ENCODE measurements around the gene OXCT1. TPM values are rescaled to one million over a fixed set of nuclear protein-coding genes. Genes with fewer than 3 reads are reported as not detected.

The OXCT1 gene
- total and polyA plus RNA-seq, 2 of the 8 experiments (the other 6 are each of a cell fraction or from before 2014, with no cell fraction given), result 10.1 to 28.2 TPM

GRCh38 chr5:41842777-41843176, 27.4 kb downstream of the OXCT1 start:
- Histone ChIP-seq H3K4me2 (ENCODE audit: insufficient read depth in 1 of 2, low read depth in 2 of 2, low read length in 2 of 2) (no peak overlapping the region), H2BK5ac (ENCODE audit: low read depth, low read length) (no peak overlapping the region), H3K9ac (replicated peaks in 1 of 4; ENCODE audit: extremely low read depth in 1 of 4, low read depth in 3 of 4, low read length in 3 of 4) (no peak overlapping the region), H3K9me3 (ENCODE audit: insufficient read depth in 2 of 2, low read depth in 1 of 2, low read length in 1 of 2) (no peaks in the 10 kb centered on the region), H3K27me3 (replicated peaks in 1 of 4; ENCODE audit: control insufficient read depth in 3 of 4, extremely low read depth in 1 of 4, insufficient read depth in 3 of 4, low read length in 3 of 4) (no peaks in the 10 kb centered on the region), H4K5ac (ENCODE audit: insufficient read length, low read depth, low read length) (no peak overlapping the region), H3K27ac (ENCODE audit: low read depth, low read length) (no peak overlapping the region), H3K23ac (ENCODE audit: insufficient read length) (no peak overlapping the region), H3K23me2 (ENCODE audit: low read depth, low read length) (no peaks in the 10 kb centered on the region), H3K4me3 (ENCODE audit: extremely low read depth in 1 of 4, insufficient read depth in 2 of 4, low read depth in 3 of 4, low read length in 4 of 4) (no peak overlapping the region), H2BK20ac (ENCODE audit: low read length) (no peak overlapping the region), H4K20me1 (replicated peaks in 1 of 2; ENCODE audit: control insufficient read depth in 1 of 2, insufficient read depth in 2 of 2, low read length in 2 of 2) (no peaks in the 10 kb centered on the region), H3K79me2 (ENCODE audit: control insufficient read depth in 1 of 2, insufficient read depth in 2 of 2, low read length in 2 of 2) (no peaks in the 10 kb centered on the region), H3K36me3 (ENCODE audit: control insufficient read depth in 2 of 4, insufficient read depth in 4 of 4, low read length in 3 of 4) (peaks cover 0 to 5% (median 0%) of the 10 kb centered on the region in 4 experiments; a peak in 2 of 8 replicates), H2BK120ac (replicated peaks; ENCODE audit: low read depth, low read length) (no peak overlapping the region), H3K79me1 (ENCODE audit: low read depth, low read length) (no peaks in the 10 kb centered on the region), H3K18ac (ENCODE audit: extremely low read depth, low read length) (no peak overlapping the region), H2AK5ac (ENCODE audit: low read depth, low read length) (no peak overlapping the region), H3K4me1 (replicated peaks in 1 of 4; ENCODE audit: control insufficient read depth in 3 of 4, insufficient read depth in 4 of 4, low read length in 3 of 4) (no peaks in the 10 kb centered on the region), H2BK15ac (ENCODE audit: low read length) (no peak overlapping the region), H4K8ac (ENCODE audit: extremely low read depth, insufficient read depth, low read length) (no peak overlapping the region), H3K4ac (replicated peaks; ENCODE audit: insufficient read length, low read depth, low read length) (no peak overlapping the region), H3K14ac (ENCODE audit: insufficient read length) (no peak overlapping the region), H2AFZ (ENCODE audit: low read length) (no peak overlapping the region), H3K56ac (replicated peaks; ENCODE audit: insufficient read length, low read depth, low read length) (no peak overlapping the region), H4K91ac (replicated peaks; ENCODE audit: insufficient read length, low read length) (no peak overlapping the region), H2BK12ac (ENCODE audit: low read depth, low read length) (no peak overlapping the region)
- TF ChIP-seq CBX5 (IDR thresholded peaks at IDR 0.05; ENCODE audit: low read depth, low read length), result no peak
- TF ChIP-seq CBX8 (IDR thresholded peaks at IDR 0.05; ENCODE audit: borderline replicate concordance, low read depth, low read length), result no peak
- no peak for TF ChIP-seq FOSL1 (IDR thresholded peaks at IDR 0.05; ENCODE audit: insufficient read depth, low read depth, low read length)
- no peak for TF ChIP-seq SRF (IDR thresholded peaks at IDR 0.05; ENCODE audit: low read depth, low read length)
- TF ChIP-seq SIRT6 (IDR thresholded peaks at IDR 0.05; ENCODE audit: low read length), result no peak
- no peak for TF ChIP-seq JUND (IDR thresholded peaks at IDR 0.05; ENCODE audit: low read length)
- no peak for TF ChIP-seq TAF7 (optimal IDR thresholded peaks at IDR 0.05; ENCODE audit: borderline replicate concordance, low read depth, low read length)
- no peak for TF ChIP-seq ATF3 (IDR thresholded peaks at IDR 0.05; ENCODE audit: insufficient read depth, low read depth, low read length)
- no peak for TF ChIP-seq TBP (IDR thresholded peaks at IDR 0.05; ENCODE audit: low read depth, low read length)
- TF ChIP-seq PHF8 (conservative IDR thresholded peaks at IDR 0.05; ENCODE audit: low read depth, low read length), result no peak
- no peak for TF ChIP-seq EZH2 (IDR thresholded peaks at IDR 0.05; ENCODE audit: low read depth, low read length, severe bottlenecking)
- no peak for TF ChIP-seq GTF2F1 (IDR thresholded peaks at IDR 0.05; ENCODE audit: borderline replicate concordance, low read depth, low read length)
- TF ChIP-seq CTBP2 (IDR thresholded peaks at IDR 0.05; ENCODE audit: borderline replicate concordance, insufficient read depth, insufficient read length, low read length), result no peak
- ChIA-PET CTCF (ENCODE audit: partially characterized antibody) (interaction anchor here (0.8 to 5.7 kb wide), 14 partner anchors 8 to 573 kb away, joined by 3 to 49 read pairs (median 6); no protein-coding TSS in a partner anchor), POLR2A (ENCODE audit: partially characterized antibody) (no interaction called here)
- no peak for DNase-seq (ENCODE audit: low read depth in 1 of 2, low spot score in 2 of 2)
- no peak for FAIRE-seq

Data from H1 (cell line).